Adrenal gland (tissue), 5 donors: Measurements from ENCODE around the gene GALNTL6.

Experiments used
- CTCF ChIP-seq, 6 experiments: fragments of 450-650 bp in 4 of 6; fragments of 200-600 bp in 2 of 6; sonication (generic) in 1 of 6; IDR thresholded peaks; 1 replicate in 5 of 6; 2 replicates in 1 of 6; pipeline versions ENCODE4 v1.5.1 to v1.8.0; 2016 to 2021; ENCODE audit warnings: antibody characterized with exemption in 6 of 6, mild to moderate bottlenecking in 2 of 6, moderate library complexity in 1 of 6
- POLR2A ChIP-seq, 2 donors: fragments of 450-650 bp; IDR thresholded peaks; one replicate each; pipeline ENCODE4 v1.6.1; 2017; ENCODE audit warnings: antibody characterized with exemption in 2 of 2, mild to moderate bottlenecking in 2 of 2, moderate library complexity in 1 of 2
- donor health status: DM: no; HTN: no; CAD: no.

GRCh38 chr4:172822331-172822730 lies 1009.1 kb downstream of the GALNTL6 start:
- no peak for TF ChIP-seq CTCF (IDR thresholded peaks at IDR 0.05)
- no peak for TF ChIP-seq POLR2A (IDR thresholded peaks at IDR 0.05)
